Measurements from ENCODE around the gene VLDLR. TPM values are rescaled to one million over a fixed set of nuclear protein-coding genes. Genes with fewer than 3 reads are reported as not detected.

VLDLR gene
- polyA plus RNA-seq, 2 donors: 11.0 to 13.4 TPM

GRCh38 chr9:2601785-2602378, 19.7 kb upstream of the VLDLR start:
- H3K9me3 ChIP-seq (ENCODE audit: control insufficient read depth in 2 of 2, insufficient read depth in 1 of 2, low read depth in 1 of 2, low read length in 1 of 2): no peaks in the 10 kb centered on the region
- WGBS, 2 donors: 78 to 79% methylated on average over 3 of the region's 3 CpGs
- H3K27me3 ChIP-seq (ENCODE audit: control insufficient read depth in 1 of 2, insufficient read depth in 2 of 2, low read length in 2 of 2): no peaks in the 10 kb centered on the region
- no peaks in the 10 kb centered on the region for H3K4me1 ChIP-seq (ENCODE audit: control insufficient read depth in 2 of 2, insufficient read depth in 2 of 2, low read length in 1 of 2)
- no peaks in the 10 kb centered on the region for H3K36me3 ChIP-seq (ENCODE audit: control insufficient read depth in 2 of 2, insufficient read depth in 2 of 2, low read length in 1 of 2)
- H3K27ac ChIP-seq (ENCODE audit: low read depth in 2 of 2, low read length in 1 of 2): no peak overlapping the region
- H3K4me3 ChIP-seq (ENCODE audit: low read depth in 1 of 2, low read length in 2 of 2): no peak overlapping the region

- no peaks in the 10 kb centered on the region for H3K9me3 ChIP-seq (ENCODE audit: control insufficient read depth in 2 of 2, insufficient read depth in 1 of 2, low read depth in 1 of 2, low read length in 1 of 2)
Observed at GRCh38 chr9:2602704-2603116, 18.9 kb upstream of the VLDLR start.

DNA sequence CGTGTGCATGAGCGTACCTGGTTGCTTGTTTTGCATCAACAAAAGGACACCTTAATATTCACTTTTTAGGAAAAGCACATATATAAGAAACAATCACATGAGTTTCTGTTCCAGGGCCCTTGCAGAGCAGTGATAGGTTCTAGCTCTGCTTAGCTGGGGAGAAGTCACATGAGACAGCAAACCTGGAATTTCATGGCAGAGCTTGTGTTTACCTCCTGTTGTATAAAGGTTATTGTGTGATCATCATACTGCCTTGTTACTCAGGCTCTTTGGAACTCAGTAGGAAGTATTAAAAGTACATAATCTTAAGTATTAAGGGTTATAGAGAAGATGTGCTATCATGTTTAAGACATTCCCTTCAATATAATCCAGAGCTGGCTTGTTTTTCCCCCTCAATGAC, 18.0 kb upstream of the VLDLR start:
- Histone ChIP-seq H3K4me1 (ENCODE audit: control insufficient read depth in 2 of 2, insufficient read depth in 2 of 2, low read length in 1 of 2) (no peaks in the 10 kb centered on the region), H3K9me3 (ENCODE audit: control insufficient read depth in 2 of 2, insufficient read depth in 1 of 2, low read depth in 1 of 2, low read length in 1 of 2) (no peaks in the 10 kb centered on the region), H3K36me3 (ENCODE audit: control insufficient read depth in 2 of 2, insufficient read depth in 2 of 2, low read length in 1 of 2) (no peaks in the 10 kb centered on the region), H3K27me3 (ENCODE audit: control insufficient read depth in 1 of 2, insufficient read depth in 2 of 2, low read length in 2 of 2) (no peaks in the 10 kb centered on the region), H3K4me3 (ENCODE audit: low read depth in 1 of 2, low read length in 2 of 2) (no peak overlapping the region), H3K27ac (ENCODE audit: low read depth in 2 of 2, low read length in 1 of 2) (no peak overlapping the region)
- 75 to 91% methylated on average over 2 of the region's 2 CpGs for WGBS, 2 donors

More at GRCh38 chr9:2602704-2603116, 18.9 kb upstream of the VLDLR start:
- H3K4me3 ChIP-seq (ENCODE audit: low read depth in 1 of 2, low read length in 2 of 2): no peak overlapping the region
- H3K27ac ChIP-seq (ENCODE audit: low read depth in 2 of 2, low read length in 1 of 2): no peak overlapping the region
- no peaks in the 10 kb centered on the region for H3K27me3 ChIP-seq (ENCODE audit: control insufficient read depth in 1 of 2, insufficient read depth in 2 of 2, low read length in 2 of 2)
- 23 to 27% methylated on average over 4 of the region's 4 CpGs for WGBS, 2 donors
- H3K36me3 ChIP-seq (ENCODE audit: control insufficient read depth in 2 of 2, insufficient read depth in 2 of 2, low read length in 1 of 2): no peaks in the 10 kb centered on the region
- H3K4me1 ChIP-seq (ENCODE audit: control insufficient read depth in 2 of 2, insufficient read depth in 2 of 2, low read length in 1 of 2): no peaks in the 10 kb centered on the region

GRCh38 chr9:2605246-2605645, 16.3 kb upstream of the VLDLR start:
- Histone ChIP-seq H3K27me3 (ENCODE audit: control insufficient read depth in 1 of 2, insufficient read depth in 2 of 2, low read length in 2 of 2) (no peaks in the 10 kb centered on the region), H3K36me3 (ENCODE audit: control insufficient read depth in 2 of 2, insufficient read depth in 2 of 2, low read length in 1 of 2) (no peaks in the 10 kb centered on the region), H3K4me1 (ENCODE audit: control insufficient read depth in 2 of 2, insufficient read depth in 2 of 2, low read length in 1 of 2) (no peaks in the 10 kb centered on the region), H3K4me3 (ENCODE audit: low read depth in 1 of 2, low read length in 2 of 2) (no peak overlapping the region), H3K27ac (ENCODE audit: low read depth in 2 of 2, low read length in 1 of 2) (no peak overlapping the region), H3K9me3 (ENCODE audit: control insufficient read depth in 2 of 2, insufficient read depth in 1 of 2, low read depth in 1 of 2, low read length in 1 of 2) (no peaks in the 10 kb centered on the region)
- WGBS, 2 donors: 96 to 97% methylated on average over 3 of the region's 3 CpGs

- H3K4me3 ChIP-seq (ENCODE audit: low read depth in 1 of 2, low read length in 2 of 2): no peak overlapping the region
- H3K4me1 ChIP-seq (ENCODE audit: control insufficient read depth in 2 of 2, insufficient read depth in 2 of 2, low read length in 1 of 2): no peaks in the 10 kb centered on the region
- no peaks in the 10 kb centered on the region for H3K27me3 ChIP-seq (ENCODE audit: control insufficient read depth in 1 of 2, insufficient read depth in 2 of 2, low read length in 2 of 2)
- no peaks in the 10 kb centered on the region for H3K36me3 ChIP-seq (ENCODE audit: control insufficient read depth in 2 of 2, insufficient read depth in 2 of 2, low read length in 1 of 2)
- H3K27ac ChIP-seq (ENCODE audit: low read depth in 2 of 2, low read length in 1 of 2): no peak overlapping the region
- H3K9me3 ChIP-seq (ENCODE audit: control insufficient read depth in 2 of 2, insufficient read depth in 1 of 2, low read depth in 1 of 2, low read length in 1 of 2): no peaks in the 10 kb centered on the region
- 82 to 91% methylated on average over 2 of the region's 2 CpGs for WGBS, 2 donors
Observed at GRCh38 chr9:2608276-2608675, 13.3 kb upstream of the VLDLR start.

- H3K4me1 ChIP-seq (ENCODE audit: control insufficient read depth in 2 of 2, insufficient read depth in 2 of 2, low read length in 1 of 2): no peaks in the 10 kb centered on the region
- H3K9me3 ChIP-seq (ENCODE audit: control insufficient read depth in 2 of 2, insufficient read depth in 1 of 2, low read depth in 1 of 2, low read length in 1 of 2): no peaks in the 10 kb centered on the region
- WGBS, 2 donors: 78 to 80% methylated on average over 2 of the region's 2 CpGs
- no peak overlapping the region for H3K4me3 ChIP-seq (ENCODE audit: low read depth in 1 of 2, low read length in 2 of 2)
- H3K27me3 ChIP-seq (ENCODE audit: control insufficient read depth in 1 of 2, insufficient read depth in 2 of 2, low read length in 2 of 2): no peaks in the 10 kb centered on the region
- no peaks in the 10 kb centered on the region for H3K36me3 ChIP-seq (ENCODE audit: control insufficient read depth in 2 of 2, insufficient read depth in 2 of 2, low read length in 1 of 2)
- no peak overlapping the region for H3K27ac ChIP-seq (ENCODE audit: low read depth in 2 of 2, low read length in 1 of 2)
Observed at GRCh38 chr9:2610985-2611384, 10.6 kb upstream of the VLDLR start.

DNA sequence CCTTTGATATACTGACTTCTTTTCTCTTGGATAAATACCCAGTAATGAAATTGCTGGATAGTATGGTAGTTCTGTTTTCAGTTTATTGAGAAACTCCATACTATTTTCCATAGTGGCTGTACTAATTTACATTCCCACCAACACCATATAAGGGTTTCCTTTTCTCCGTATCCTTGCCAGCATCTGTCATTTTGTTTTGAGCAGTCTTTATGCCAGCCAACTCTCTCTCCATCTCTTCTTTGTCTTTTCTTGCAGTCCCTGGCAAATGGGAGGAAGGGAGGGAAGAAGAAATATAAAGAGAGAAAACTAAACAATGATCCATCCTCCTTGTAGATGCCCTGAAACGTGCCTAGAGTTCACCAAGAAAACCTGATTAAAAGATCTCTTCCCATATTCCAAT, 9.6 kb upstream of the VLDLR start:
- Histone ChIP-seq H3K9me3 (ENCODE audit: control insufficient read depth in 2 of 2, insufficient read depth in 1 of 2, low read depth in 1 of 2, low read length in 1 of 2) (no peaks in the 10 kb centered on the region), H3K4me3 (ENCODE audit: low read depth in 1 of 2, low read length in 2 of 2) (no peak overlapping the region), H3K27me3 (ENCODE audit: control insufficient read depth in 1 of 2, insufficient read depth in 2 of 2, low read length in 2 of 2) (no peaks in the 10 kb centered on the region), H3K4me1 (ENCODE audit: control insufficient read depth in 2 of 2, insufficient read depth in 2 of 2, low read length in 1 of 2) (no peaks in the 10 kb centered on the region), H3K36me3 (ENCODE audit: control insufficient read depth in 2 of 2, insufficient read depth in 2 of 2, low read length in 1 of 2) (no peaks in the 10 kb centered on the region), H3K27ac (ENCODE audit: low read depth in 2 of 2, low read length in 1 of 2) (no peak overlapping the region)
- 66 to 83% methylated on average over 2 of the region's 2 CpGs for whole genome bisulfite sequencing, 2 donors

DNA sequence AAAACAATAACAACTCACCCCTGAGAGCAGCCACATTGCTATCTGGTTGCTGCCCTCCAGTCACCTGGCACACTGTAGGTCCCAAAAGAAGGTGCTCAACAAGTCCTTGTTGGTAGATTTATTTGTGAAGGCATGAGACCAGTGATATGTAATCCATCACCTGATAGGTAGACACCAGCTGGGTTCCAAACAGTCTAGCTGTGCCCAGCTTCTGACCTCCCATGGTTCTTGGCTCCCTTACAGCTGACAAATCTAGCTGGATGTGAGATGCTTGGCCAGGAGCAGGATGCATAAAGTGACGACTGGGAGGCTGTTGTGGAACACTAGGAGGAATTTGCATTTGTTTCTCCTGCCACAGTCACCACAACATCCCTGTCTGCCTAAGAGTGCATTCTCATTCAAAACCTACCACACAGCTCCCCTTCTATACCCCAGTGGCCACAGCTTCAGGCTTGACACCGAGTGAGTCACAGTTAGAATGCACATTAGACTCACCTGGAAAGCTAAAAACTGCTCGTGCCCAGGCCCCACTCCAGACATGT, 7.8 kb upstream of the VLDLR start:
- H3K9me3 ChIP-seq (ENCODE audit: control insufficient read depth in 2 of 2, insufficient read depth in 1 of 2, low read depth in 1 of 2, low read length in 1 of 2): no peaks in the 10 kb centered on the region
- 76 to 83% methylated on average over 3 of the region's 3 CpGs for WGBS, 2 donors
- no peak overlapping the region for H3K27ac ChIP-seq (ENCODE audit: low read depth in 2 of 2, low read length in 1 of 2)
- no peak overlapping the region for H3K4me3 ChIP-seq (ENCODE audit: low read depth in 1 of 2, low read length in 2 of 2)
- no peaks in the 10 kb centered on the region for H3K27me3 ChIP-seq (ENCODE audit: control insufficient read depth in 1 of 2, insufficient read depth in 2 of 2, low read length in 2 of 2)
- no peaks in the 10 kb centered on the region for H3K36me3 ChIP-seq (ENCODE audit: control insufficient read depth in 2 of 2, insufficient read depth in 2 of 2, low read length in 1 of 2)
- H3K4me1 ChIP-seq (ENCODE audit: control insufficient read depth in 2 of 2, insufficient read depth in 2 of 2, low read length in 1 of 2): no peaks in the 10 kb centered on the region

DNA sequence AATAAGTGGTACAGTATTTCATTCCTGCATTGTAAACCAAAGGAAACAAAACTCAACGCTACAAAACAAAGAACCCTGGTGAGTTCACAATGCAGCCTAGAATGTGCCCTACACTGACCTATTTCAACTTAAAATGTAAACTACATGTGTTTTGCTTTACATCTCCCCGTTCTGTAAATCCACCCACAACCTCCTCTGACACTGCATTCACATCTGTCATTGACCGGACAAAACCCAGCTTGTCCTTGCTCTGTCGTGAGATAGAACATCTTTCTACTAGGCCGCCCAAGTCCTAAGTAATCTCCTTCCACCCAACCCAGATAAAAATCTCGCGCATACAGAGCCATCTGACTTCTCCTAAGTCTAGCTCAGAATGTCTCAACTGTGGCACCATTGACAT, 6.1 kb upstream of the VLDLR start:
- H3K36me3 ChIP-seq (ENCODE audit: control insufficient read depth in 2 of 2, insufficient read depth in 2 of 2, low read length in 1 of 2): no peaks in the 10 kb centered on the region
- WGBS, 2 donors: 80 to 89% methylated on average over 7 of the region's 7 CpGs
- H3K9me3 ChIP-seq (ENCODE audit: control insufficient read depth in 2 of 2, insufficient read depth in 1 of 2, low read depth in 1 of 2, low read length in 1 of 2): no peaks in the 10 kb centered on the region
- no peaks in the 10 kb centered on the region for H3K4me1 ChIP-seq (ENCODE audit: control insufficient read depth in 2 of 2, insufficient read depth in 2 of 2, low read length in 1 of 2)
- H3K27ac ChIP-seq (ENCODE audit: low read depth in 2 of 2, low read length in 1 of 2): no peak overlapping the region
- no peaks in the 10 kb centered on the region for H3K27me3 ChIP-seq (ENCODE audit: control insufficient read depth in 1 of 2, insufficient read depth in 2 of 2, low read length in 2 of 2)
- H3K4me3 ChIP-seq (ENCODE audit: low read depth in 1 of 2, low read length in 2 of 2): no peak overlapping the region

GRCh38 chr9:2616692-2617377, 4.8 kb upstream of the VLDLR start:
- WGBS, 2 donors: 90 to 92% methylated on average over 4 of the region's 4 CpGs
- Histone ChIP-seq H3K4me1 (ENCODE audit: control insufficient read depth in 2 of 2, insufficient read depth in 2 of 2, low read length in 1 of 2) (peaks cover 0 to 3% of the 10 kb centered on the region in 2 donors), H3K27me3 (ENCODE audit: control insufficient read depth in 1 of 2, insufficient read depth in 2 of 2, low read length in 2 of 2) (no peaks in the 10 kb centered on the region), H3K4me3 (ENCODE audit: low read depth in 1 of 2, low read length in 2 of 2) (no peak overlapping the region), H3K36me3 (ENCODE audit: control insufficient read depth in 2 of 2, insufficient read depth in 2 of 2, low read length in 1 of 2) (no peaks in the 10 kb centered on the region), H3K9me3 (ENCODE audit: control insufficient read depth in 2 of 2, insufficient read depth in 1 of 2, low read depth in 1 of 2, low read length in 1 of 2) (no peaks in the 10 kb centered on the region), H3K27ac (ENCODE audit: low read depth in 2 of 2, low read length in 1 of 2) (no peak overlapping the region)

Data from esophagus (tissue), 2 donors.